HAP-1 (cell line): ENCODE measurements around the gene LGMN.

Experiments
- DNase-seq, 2 experiments: peaks; one replicate each; pipeline ENCODE4 v3.0.0-alpha.2; 2016 to 2020; ENCODE audit warnings: low spot score in 2 of 2
- H3K27me3 ChIP-seq: fragments of 250-450 bp; sonication (Bioruptor Pico); 2 replicates; pipeline ENCODE4 v1.5.1; 2020; ENCODE audit warnings: low read depth, mild to moderate bottlenecking, moderate library complexity
- H3K36me3 ChIP-seq: fragments of 250-450 bp; sonication (Bioruptor Pico); replicated peaks from 2 replicates; pipeline ENCODE4 v1.5.1; 2020; ENCODE audit warnings: mild to moderate bottlenecking
- H3K4me1 ChIP-seq: fragments of 250-450 bp; sonication (Bioruptor Pico); 2 replicates; pipeline ENCODE4 v1.5.1; 2020; ENCODE audit warnings: mild to moderate bottlenecking
- H3K4me3 ChIP-seq: fragments of 250-450 bp; sonication (Bioruptor Pico); 2 replicates; pipeline ENCODE4 v1.5.1; 2020; ENCODE audit warnings: mild to moderate bottlenecking, moderate library complexity
- H3K9me3 ChIP-seq: fragments of 250-450 bp; sonication (Bioruptor Pico); 2 replicates; pipeline ENCODE4 v1.5.1; 2020; ENCODE audit warnings: mild to moderate bottlenecking, moderate library complexity
- in situ Hi-C: fragments of 300-500 bp; cut with MboI; formaldehyde crosslinking; loops from 3 replicates; pipeline ENCODE4 v1.14.3; 2020; ENCODE audit warnings: low sequenced_read_pairs, inconsistent platforms, mixed read lengths

LGMN gene

DNA sequence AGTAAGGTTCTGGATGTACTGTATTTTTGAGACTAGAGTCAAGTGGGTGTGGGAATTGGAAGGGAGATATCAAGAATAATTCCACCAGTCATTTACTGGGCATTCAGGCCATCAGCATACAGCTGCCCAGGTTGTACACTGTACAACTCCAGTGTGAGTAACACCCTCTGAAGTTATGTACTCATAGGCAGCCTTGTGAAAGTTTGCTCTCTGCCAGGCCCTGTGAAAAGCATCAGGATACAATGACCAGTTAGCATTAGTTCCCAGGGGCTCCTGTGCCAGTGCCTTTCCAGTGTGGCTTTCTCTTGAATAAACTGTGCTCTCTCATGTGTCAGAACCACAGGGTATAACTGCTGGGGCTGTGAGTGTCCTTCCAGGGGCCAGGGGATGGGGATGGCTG, 89.7 kb downstream of the LGMN start:
- Histone ChIP-seq H3K4me1 (no peaks in the 10 kb centered on the region), H3K4me3 (no peak overlapping the region), H3K36me3 (no peaks in the 10 kb centered on the region), H3K9me3 (no peaks in the 10 kb centered on the region), H3K27me3 (no peaks in the 10 kb centered on the region)
- no peak for DNase-seq
- in situ Hi-C loops: no loop called here

DNA sequence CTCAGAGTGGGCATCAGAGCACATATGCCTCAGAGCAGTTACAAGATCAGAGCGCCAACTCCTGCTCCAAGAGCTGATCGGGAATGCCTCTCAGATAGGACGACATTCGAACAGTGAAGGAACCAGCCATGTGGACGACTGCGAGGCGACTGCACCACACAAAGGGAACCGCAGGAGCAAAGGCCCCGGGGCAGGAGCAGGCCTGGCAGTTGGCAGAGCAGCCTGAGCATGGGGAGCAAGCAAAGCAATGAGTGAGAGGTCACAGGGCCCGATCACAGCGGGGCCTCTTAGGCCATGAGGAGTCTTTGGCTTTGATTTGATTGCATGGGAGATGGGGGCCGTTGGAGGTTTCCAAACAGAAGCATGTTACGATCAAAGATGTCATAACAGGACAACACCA, 90.3 kb downstream of the LGMN start:
- no peak for DNase-seq
- Histone ChIP-seq H3K27me3 (no peaks in the 10 kb centered on the region), H3K4me3 (no peak overlapping the region), H3K9me3 (no peaks in the 10 kb centered on the region), H3K36me3 (no peaks in the 10 kb centered on the region), H3K4me1 (no peaks in the 10 kb centered on the region)
- in situ Hi-C loops: no loop called here

DNA sequence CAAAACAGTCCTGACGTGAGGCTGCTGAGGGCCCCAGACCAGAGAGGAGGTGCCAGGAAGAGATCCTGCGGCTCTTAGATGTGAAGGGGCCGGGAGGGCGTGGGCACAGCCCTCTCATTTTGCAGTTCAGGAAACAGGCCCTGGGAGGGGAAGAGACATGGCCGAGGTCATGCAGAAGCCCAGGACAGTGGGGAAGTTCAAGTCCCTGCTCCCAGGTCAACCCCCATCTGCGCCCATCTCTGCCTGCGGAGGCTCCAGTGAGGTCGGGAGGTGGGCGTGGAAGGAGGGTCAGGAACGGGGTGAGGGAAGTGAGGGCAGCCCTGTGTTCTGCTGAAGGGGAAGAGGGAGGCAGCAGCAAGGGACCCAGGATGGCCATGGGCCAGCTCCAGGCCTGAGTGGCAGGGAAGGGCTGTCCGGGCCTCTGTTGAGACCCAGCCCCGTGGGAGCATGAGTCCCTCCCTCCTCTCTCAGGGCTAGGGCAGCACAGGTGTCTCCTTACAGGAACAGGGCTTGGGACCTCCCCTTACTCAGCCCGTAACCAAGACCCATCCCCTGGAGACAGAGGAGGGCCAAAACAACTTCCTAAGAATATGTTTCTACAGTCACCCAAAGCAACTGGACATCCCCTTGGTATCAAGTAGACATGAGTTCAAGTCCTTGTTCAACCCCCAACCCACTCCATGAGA, 90.8 kb downstream of the LGMN start:
- H3K4me3 ChIP-seq: no peak overlapping the region
- in situ Hi-C loops: no loop called here
- no peaks in the 10 kb centered on the region for H3K27me3 ChIP-seq
- no peaks in the 10 kb centered on the region for H3K4me1 ChIP-seq
- no peaks in the 10 kb centered on the region for H3K36me3 ChIP-seq
- no peaks in the 10 kb centered on the region for H3K9me3 ChIP-seq
- no peak for DNase-seq

GRCh38 chr14:92656306-92657081, 91.9 kb downstream of the LGMN start:
- no peaks in the 10 kb centered on the region for H3K27me3 ChIP-seq
- DNase-seq: no peak
- H3K4me3 ChIP-seq: no peak overlapping the region
- no peaks in the 10 kb centered on the region for H3K36me3 ChIP-seq
- no peaks in the 10 kb centered on the region for H3K4me1 ChIP-seq
- no peaks in the 10 kb centered on the region for H3K9me3 ChIP-seq
- in situ Hi-C loops: no loop called here

DNA sequence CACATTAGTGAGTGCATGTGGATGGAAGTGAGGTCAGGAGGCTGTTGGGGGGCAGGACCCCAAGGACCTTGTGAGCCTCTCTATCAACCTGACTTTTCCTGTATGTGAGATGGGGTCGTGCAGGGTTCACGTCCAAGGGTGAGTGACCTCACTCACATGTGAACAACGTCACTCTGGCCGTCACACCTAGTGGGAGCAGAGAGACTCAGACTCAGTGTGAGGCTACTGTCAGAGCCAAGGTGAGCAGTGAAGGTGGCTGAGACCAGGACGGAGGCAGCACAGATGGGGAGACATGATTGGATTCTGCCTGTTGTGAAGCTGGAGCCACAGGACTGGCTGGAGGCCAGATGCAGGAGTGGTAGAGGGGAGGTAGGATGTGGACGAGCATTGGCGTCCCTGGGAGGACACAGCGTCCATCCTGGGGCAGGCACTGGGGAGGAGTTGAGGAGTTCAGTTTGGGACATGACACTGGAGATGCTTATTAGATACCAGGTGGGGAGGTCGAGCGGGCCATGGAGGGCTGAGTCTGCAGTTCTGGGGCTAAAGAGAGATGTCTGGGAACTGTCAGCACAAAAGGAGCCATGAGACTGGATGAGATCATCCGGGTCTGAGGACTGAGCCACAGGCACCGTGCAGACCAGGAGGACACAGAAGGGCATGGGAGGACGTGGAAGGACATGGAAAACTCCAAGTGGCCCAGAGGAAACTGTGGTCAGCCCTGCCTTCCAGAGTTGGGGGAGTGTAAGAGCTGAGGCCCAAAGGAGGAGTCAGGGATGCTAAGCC, 92.8 kb downstream of the LGMN start:
- in situ Hi-C loops: no loop called here
- Histone ChIP-seq H3K36me3 (no peaks in the 10 kb centered on the region), H3K27me3 (no peaks in the 10 kb centered on the region), H3K4me3 (no peak overlapping the region), H3K9me3 (no peaks in the 10 kb centered on the region), H3K4me1 (no peaks in the 10 kb centered on the region)
- no peak for DNase-seq

- H3K4me1 ChIP-seq: no peaks in the 10 kb centered on the region
- H3K9me3 ChIP-seq: no peaks in the 10 kb centered on the region
- in situ Hi-C loops: no loop called here
- DNase-seq: no peak
- H3K27me3 ChIP-seq: no peaks in the 10 kb centered on the region
- no peak overlapping the region for H3K4me3 ChIP-seq
- no peaks in the 10 kb centered on the region for H3K36me3 ChIP-seq
Observed at GRCh38 chr14:92654239-92654901, 94.1 kb downstream of the LGMN start.
